GM19043 (cell line): ENCODE data around the gene ILDR1.
"Not testable (repeated sequence)": the region's sequence is repeated elsewhere in the genome, so short reads cannot be mapped to it uniquely, and the experiment has no call there.

ENCODE experiments used
- ATAC-seq: cut with Tn5 transposase; IDR thresholded peaks from one replicate; pipeline ENCODE4 v1.9.1; 2021; ENCODE audit warnings: low read depth; ENCODE audit not compliant: unreplicated experiment

ILDR1 gene

DNA sequence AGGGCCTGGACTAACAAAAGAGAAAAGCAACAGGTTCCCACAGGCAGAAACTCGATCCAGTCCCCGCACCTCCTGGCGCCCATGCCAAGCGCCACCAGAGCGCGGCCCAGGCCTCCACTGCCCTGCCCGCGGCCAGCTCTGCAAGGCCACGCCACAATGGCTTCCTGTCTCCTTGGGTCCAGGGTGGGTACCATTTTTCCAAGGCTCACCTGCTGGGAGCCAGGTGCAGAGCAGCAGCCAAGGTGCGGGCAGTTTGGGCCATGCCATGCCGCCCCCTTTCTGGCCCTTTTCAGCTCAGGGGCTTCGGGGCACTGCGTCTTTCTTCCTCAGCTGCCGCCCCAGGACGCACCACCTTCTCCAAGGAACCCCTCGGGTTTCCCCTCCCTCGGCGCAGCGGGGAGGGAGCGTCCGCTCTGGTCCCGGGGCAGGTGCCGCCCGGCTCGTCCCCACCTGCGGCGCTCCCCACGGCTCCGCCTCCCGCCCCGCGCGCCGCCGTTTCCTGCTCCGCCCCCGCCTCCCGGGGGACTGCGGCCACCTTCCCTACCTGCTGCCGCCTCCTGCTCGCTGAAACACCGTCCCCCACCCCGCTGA lies at the start of gene ILDR1:
TSS of gene ILDR1 (minus strand) at position 437 of the 591 bp plus-strand sequence. CDS start at position 267, 170 bp downstream.
- ATAC-seq: no peak

- no peak for ATAC-seq
These were observed 45.7 kb upstream of the ILDR1 start for GRCh38 chr3:122067588-122068240.

DNA sequence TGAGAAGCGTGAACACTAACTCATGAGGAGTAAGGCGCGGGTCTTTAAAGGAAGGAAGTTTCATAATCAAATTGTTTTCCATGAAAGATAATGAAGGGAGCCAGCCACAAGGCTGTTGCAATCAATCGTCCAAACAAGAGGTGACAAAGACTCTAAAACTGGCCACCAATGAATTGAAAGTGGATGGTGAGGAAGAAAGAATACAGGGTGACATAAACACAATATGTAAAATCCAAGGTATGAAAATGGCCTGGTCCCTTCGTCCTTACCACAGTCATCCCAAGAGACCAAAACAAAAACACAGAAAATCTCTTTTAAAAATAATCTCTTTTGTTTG lies 45.1 kb upstream of the ILDR1 start:
- ATAC-seq: peak; percentile 55

GRCh38 chr3:122066331-122067213 lies 44.5 kb upstream of the ILDR1 start:
- ATAC-seq: peak; percentile 12

DNA sequence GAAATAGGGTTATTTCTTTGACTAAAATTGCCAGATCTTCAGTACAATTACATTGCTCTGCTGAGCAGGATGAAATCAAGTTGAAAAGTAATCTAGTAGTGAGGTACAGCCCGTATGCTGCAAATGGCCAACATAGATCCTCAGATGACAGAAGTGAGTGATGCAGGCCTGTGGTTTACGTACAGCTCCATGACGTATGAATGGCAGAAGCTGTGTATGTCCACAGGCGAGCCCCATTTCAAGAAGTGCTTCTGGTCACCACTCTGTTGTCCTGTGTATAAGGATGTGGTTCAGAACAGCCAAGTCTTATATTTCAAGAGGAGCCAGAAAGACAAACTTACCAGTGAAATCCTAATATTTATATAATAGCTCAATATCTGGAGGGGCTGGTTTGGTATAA lies 42.3 kb upstream of the ILDR1 start:
- no peak for ATAC-seq

- ATAC-seq: no peak
These were observed 41.9 kb upstream of the ILDR1 start for GRCh38 chr3:122063908-122064307.

DNA sequence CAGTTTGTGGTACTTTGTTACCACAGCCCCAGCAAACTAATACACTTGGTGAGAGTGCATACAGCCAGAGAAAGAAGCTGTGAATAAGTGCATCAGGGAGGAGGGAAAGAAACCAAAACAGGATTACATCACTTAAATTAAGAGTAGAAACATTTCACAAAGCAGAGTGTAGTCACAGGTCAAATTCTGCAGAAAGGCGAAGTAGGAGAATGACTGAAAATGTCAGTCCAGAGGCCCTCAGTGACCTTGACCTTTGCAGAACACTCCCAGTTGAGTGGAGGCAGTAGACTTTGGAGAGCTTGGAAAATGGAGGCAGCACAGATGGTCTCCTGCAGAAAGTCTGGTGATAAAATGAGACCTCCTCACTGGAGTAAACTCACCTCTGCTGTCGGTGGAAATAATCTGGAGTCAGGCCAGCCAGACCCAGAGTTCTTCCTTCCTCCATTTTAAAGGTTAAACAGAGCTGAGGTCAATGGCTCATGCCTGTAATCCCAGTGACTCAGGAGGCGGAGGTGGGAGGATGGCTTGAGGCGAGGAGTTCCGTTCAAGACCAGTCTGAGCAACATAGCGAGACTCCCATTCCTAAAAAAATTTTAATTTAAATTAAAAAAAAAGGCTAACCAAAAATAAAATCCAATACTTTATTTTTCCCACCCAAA lies 38.1 kb upstream of the ILDR1 start:
- no peak for ATAC-seq

- no peak for ATAC-seq
These were observed 36.2 kb upstream of the ILDR1 start for GRCh38 chr3:122058294-122058693.

- no peak for ATAC-seq
These were observed 35.6 kb upstream of the ILDR1 start for GRCh38 chr3:122057671-122058070.

GRCh38 chr3:122055215-122055614 lies 33.2 kb upstream of the ILDR1 start, which contains the start of gene CD86:
Gene CD86 (plus strand): TSS chr3:122055362. CDS start chr3:122055490, 128 bp downstream.
- peak; percentile 92 for ATAC-seq

- ATAC-seq: no peak
These were observed 30.9 kb upstream of the ILDR1 start for GRCh38 chr3:122052968-122053367.

- ATAC-seq: not testable (repeated sequence)
These were observed 25.7 kb upstream of the ILDR1 start for GRCh38 chr3:122047773-122048172.

DNA sequence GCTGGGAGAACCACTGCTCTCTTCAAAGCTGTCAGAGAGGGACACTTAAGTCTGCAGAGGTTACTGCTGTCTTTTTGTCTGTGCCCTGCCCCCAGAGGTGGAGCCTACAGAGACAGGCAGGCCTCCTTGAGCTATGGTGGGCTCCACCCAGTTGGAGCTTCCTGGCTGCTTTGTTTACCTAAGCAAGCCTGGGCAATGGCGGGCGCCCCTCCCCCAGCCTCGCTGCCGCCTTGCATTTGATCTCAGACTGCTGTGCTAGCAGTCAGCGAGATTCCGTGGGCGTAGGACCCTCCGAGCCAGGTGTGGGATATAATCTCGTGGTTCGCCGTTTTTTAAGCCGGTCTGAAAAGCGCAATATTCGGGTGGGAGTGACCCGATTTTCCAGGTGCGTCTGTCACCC lies 25.2 kb upstream of the ILDR1 start:
- ATAC-seq: not testable (repeated sequence)

DNA sequence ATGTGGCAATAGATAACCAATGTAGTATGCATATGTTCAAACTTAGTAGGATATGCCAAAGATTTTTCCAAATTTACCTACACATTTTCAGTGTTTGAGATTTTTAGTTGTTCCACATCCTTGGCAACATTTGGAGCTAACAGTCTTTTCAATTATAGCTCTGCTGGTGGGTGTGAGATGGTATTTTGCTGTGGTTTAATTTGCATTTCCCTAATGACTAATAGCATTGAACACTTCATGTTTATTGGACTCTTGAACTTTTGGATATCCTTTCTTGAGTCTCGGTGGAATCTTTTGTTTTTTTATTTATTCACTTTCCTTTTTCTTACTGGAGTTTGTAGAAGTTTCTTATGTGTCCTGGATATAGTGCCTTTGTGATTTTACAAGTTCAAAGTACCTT lies 11.0 kb upstream of the ILDR1 start:
- ATAC-seq: no peak

DNA sequence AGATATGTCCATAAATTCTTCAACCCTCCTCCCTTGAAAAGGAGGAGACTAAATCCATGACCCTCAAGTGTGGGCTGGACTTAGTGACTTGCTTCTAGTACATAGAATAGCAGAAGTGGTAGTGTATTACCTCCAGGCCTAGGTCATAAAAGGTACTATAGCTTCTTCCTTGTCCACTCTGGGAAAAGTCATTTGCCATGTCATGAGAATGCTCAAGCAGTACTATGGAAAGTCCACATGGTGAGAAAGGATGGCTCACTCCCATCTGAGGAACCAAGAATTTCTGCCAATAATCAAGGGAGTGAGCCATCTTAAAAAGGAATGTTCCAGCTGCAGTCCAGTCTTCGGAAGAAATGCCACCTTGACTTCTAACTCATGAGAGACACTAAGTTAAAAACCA lies 10.5 kb upstream of the ILDR1 start:
- ATAC-seq: no peak

DNA sequence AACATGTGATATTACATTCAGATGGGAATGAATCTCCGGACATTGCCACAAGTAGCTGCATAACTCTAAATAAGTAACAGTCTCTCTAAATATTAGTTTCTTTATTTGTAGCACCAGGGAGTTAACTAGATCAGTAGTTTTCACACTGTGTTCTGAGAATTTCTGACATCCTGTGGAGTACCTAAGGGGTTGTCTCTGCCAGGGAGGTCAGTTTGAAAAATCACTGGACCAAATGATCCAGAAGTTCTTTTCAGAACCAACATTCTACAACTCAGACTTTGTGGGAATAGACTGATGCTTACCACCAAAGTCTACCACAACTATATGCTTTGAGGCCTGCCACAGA lies 9.0 kb upstream of the ILDR1 start:
- ATAC-seq: peak; percentile 42

DNA sequence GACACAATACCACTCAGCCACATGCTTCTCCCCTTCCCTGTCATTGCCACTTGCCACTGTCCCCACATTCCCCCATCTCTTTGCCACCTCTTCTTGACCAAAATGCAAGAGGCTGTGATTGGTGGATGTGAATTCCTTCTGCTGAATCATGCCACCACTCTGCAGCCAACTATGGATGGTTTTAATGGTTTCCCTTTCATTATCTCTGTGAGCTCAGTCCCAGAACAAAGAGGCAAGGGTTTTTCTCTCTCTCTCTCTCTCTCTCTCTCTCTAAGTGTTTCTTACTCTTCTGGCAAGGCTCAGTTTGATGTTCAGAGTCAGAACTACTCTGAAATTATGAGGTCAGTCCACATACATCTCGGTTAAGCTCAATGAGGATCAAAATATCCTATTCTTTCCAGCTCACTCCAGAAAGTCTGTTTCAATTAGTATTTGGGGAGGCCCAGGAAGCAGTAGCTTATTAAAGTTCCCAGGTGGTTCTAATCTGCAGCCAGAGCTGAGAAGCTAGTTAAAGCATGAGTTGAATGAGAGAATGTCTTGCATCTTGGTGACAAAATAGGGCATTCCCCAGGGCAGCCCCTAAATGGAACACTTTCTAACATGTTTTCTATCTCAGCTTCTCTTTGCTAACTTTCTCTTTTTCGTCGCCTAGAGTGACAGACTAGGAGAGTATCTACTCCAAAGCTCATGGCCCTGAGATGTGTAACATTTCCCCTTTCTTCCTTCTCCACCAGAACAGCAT lies 8.5 kb upstream of the ILDR1 start:
- ATAC-seq: peak; percentile 39

GRCh38 chr3:122025296-122025695 lies 3.2 kb upstream of the ILDR1 start:
- ATAC-seq: peak; percentile 88

GRCh38 chr3:122024800-122025199 lies 2.8 kb upstream of the ILDR1 start:
- ATAC-seq: no peak

DNA sequence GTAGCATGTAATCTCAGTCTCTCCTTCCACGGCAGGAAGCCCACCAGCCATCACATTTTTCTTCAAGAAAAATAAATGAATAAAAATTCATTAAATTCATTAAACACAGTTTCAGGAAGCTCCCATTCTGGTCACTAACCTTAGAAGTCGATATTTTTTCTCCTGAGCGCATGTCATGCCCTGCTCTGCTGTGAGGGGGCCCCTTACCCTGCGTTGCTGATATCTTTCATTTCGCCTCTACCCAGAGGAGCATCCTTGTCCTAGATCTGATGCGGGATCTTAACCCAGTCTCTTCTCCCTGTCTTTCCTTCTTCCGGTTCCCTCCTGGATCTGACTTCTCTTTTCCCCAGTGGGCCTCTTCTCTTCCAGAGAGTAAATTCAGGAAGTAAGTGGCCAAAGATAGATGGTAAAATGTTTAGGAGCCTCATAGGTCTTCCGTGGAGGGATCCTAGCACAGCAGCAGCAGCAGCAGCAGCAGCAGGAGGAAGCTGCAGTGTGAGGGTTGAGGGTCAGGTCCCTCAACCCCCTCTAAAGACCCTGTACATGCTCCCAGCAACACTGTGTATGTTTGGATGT lies 1.4 kb upstream of the ILDR1 start:
- ATAC-seq: no peak
